Measurements from ENCODE around the gene SGSM1. TPM values are rescaled to one million over a fixed set of nuclear protein-coding genes. Genes with fewer than 3 reads are reported as not detected.

The SGSM1 gene
- total and polyA plus RNA-seq, 9 of the 15 experiments (the other 6 are each of a cell fraction or from before 2014, with no cell fraction given): not detected

DNA sequence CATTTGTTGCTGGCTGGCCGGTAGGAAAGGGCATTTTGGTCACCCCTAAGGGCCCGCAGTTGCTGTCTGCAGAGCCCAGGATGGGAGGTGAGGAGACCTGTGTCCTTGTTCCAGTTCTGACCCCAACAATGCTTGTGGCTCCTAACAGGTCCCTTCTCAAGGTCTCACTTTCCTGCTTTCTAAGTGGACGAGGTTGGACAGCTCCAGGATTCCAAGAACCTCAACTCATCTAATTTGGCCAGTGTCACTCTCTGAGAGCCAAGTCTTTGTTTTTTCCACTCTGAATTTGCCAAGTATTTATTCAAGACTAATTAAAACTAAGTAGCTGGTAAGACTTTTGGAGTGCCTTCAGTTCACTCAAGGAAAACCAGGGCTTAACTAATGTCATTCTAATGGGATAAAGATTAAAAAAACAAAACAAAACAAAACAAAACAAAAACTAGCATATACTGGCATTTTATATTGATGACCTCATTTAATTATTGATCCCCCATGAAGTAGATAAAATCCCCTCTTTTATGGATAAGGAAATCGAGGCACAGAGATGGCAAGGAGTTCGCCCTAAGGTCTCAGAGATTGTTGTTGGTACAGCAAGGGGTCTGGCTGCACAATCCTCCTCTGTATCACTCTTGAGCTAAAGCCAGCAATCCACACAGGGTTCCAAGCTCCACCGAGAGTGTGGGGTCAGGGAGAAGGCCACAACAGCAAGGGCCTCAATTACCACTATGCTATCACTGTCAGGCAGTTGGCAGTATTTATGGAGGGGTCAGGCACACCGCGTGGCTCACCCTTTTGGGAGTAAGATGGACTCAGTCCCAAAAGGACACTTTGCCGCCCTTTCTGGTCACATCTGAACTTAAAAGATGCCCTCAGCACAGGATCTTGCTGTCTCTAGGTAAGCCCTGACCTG is 8.1 kb downstream of the SGSM1 start:
- H3K9me3 ChIP-seq (replicated peaks; ENCODE audit: control insufficient read depth, insufficient read depth, low read depth, low read length): no peaks in the 10 kb centered on the region; the same call in 1 of the 2 replicates
- WGBS (ENCODE audit: insufficient coverage, low coverage, missing lambda C conversion rate): 0% methylated on average over 9 of the region's 9 CpGs
- DNase-seq (ENCODE audit: extremely low read depth in 1 of 4, low spot score in 3 of 4): no peak
- no peak overlapping the region for H3K4me3 ChIP-seq
- no peaks in the 10 kb centered on the region for H3K4me1 ChIP-seq (replicated peaks in 1 of 2; ENCODE audit: control insufficient read depth in 2 of 2, insufficient read depth in 2 of 2, low read length in 2 of 2)
- intact Hi-C loops (cut with micrococcal nuclease) (no loop called here), in situ Hi-C loops (cut with MboI) (no loop called here)
- ATAC-seq: no peak
- FAIRE-seq: no peak
- TF ChIP-seq PML (IDR thresholded peaks at IDR 0.05; ENCODE audit: low read length): no peak
- TF ChIP-seq, protein P1, sequence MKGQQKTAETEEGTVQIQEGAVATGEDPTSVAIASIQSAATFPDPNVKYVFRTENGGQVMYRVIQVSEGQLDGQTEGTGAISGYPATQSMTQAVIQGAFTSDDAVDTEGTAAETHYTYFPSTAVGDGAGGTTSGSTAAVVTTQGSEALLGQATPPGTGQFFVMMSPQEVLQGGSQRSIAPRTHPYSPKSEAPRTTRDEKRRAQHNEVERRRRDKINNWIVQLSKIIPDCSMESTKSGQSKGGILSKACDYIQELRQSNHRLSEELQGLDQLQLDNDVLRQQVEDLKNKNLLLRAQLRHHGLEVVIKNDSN (CRISPR knock-in tag; IDR thresholded peaks at IDR 0.05): no peak
- TF ChIP-seq, protein P2, sequence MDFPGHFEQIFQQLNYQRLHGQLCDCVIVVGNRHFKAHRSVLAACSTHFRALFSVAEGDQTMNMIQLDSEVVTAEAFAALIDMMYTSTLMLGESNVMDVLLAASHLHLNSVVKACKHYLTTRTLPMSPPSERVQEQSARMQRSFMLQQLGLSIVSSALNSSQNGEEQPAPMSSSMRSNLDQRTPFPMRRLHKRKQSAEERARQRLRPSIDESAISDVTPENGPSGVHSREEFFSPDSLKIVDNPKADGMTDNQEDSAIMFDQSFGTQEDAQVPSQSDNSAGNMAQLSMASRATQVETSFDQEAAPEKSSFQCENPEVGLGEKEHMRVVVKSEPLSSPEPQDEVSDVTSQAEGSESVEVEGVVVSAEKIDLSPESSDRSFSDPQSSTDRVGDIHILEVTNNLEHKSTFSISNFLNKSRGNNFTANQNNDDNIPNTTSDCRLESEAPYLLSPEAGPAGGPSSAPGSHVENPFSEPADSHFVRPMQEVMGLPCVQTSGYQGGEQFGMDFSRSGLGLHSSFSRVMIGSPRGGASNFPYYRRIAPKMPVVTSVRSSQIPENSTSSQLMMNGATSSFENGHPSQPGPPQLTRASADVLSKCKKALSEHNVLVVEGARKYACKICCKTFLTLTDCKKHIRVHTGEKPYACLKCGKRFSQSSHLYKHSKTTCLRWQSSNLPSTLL (IDR thresholded peaks at IDR 0.05): no peak
- no peak for TF ChIP-seq POLR2G (IDR thresholded peaks at IDR 0.05; ENCODE audit: low read depth, low read length)
- TF ChIP-seq, protein P3, sequence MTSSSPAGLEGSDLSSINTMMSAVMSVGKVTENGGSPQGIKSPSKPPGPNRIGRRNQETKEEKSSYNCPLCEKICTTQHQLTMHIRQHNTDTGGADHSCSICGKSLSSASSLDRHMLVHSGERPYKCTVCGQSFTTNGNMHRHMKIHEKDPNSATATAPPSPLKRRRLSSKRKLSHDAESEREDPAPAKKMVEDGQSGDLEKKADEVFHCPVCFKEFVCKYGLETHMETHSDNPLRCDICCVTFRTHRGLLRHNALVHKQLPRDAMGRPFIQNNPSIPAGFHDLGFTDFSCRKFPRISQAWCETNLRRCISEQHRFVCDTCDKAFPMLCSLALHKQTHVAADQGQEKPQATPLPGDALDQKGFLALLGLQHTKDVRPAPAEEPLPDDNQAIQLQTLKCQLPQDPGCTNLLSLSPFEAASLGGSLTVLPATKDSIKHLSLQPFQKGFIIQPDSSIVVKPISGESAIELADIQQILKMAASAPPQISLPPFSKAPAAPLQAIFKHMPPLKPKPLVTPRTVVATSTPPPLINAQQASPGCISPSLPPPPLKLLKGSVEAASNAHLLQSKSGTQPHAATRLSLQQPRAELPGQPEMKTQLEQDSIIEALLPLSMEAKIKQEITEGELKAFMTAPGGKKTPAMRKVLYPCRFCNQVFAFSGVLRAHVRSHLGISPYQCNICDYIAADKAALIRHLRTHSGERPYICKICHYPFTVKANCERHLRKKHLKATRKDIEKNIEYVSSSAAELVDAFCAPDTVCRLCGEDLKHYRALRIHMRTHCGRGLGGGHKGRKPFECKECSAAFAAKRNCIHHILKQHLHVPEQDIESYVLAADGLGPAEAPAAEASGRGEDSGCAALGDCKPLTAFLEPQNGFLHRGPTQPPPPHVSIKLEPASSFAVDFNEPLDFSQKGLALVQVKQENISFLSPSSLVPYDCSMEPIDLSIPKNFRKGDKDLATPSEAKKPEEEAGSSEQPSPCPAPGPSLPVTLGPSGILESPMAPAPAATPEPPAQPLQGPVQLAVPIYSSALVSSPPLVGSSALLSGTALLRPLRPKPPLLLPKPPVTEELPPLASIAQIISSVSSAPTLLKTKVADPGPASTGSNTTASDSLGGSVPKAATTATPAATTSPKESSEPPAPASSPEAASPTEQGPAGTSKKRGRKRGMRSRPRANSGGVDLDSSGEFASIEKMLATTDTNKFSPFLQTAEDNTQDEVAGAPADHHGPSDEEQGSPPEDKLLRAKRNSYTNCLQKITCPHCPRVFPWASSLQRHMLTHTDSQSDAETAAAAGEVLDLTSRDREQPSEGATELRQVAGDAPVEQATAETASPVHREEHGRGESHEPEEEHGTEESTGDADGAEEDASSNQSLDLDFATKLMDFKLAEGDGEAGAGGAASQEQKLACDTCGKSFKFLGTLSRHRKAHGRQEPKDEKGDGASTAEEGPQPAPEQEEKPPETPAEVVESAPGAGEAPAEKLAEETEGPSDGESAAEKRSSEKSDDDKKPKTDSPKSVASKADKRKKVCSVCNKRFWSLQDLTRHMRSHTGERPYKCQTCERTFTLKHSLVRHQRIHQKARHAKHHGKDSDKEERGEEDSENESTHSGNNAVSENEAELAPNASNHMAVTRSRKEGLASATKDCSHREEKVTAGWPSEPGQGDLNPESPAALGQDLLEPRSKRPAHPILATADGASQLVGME (CRISPR knock-in tag; IDR thresholded peaks at IDR 0.05): no peak
- TF ChIP-seq, protein P4, sequence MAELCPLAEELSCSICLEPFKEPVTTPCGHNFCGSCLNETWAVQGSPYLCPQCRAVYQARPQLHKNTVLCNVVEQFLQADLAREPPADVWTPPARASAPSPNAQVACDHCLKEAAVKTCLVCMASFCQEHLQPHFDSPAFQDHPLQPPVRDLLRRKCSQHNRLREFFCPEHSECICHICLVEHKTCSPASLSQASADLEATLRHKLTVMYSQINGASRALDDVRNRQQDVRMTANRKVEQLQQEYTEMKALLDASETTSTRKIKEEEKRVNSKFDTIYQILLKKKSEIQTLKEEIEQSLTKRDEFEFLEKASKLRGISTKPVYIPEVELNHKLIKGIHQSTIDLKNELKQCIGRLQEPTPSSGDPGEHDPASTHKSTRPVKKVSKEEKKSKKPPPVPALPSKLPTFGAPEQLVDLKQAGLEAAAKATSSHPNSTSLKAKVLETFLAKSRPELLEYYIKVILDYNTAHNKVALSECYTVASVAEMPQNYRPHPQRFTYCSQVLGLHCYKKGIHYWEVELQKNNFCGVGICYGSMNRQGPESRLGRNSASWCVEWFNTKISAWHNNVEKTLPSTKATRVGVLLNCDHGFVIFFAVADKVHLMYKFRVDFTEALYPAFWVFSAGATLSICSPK (IDR thresholded peaks at IDR 0.05; ENCODE audit: borderline replicate concordance): no peak
- no peak for TF ChIP-seq ZNF354B (CRISPR knock-in tag; IDR thresholded peaks at IDR 0.05)
- no peak overlapping the region for H3K9ac ChIP-seq (ENCODE audit: insufficient read depth in 1 of 2, low read depth in 2 of 2, low read length in 2 of 2)
- POLR2A ChIA-PET: no interaction called here
- no peak overlapping the region for H3K27ac ChIP-seq (ENCODE audit: extremely low read depth, low read depth, low read length)
- no peak overlapping the region for H2AFZ ChIP-seq (ENCODE audit: low read depth, low read length)
- no peaks in the 10 kb centered on the region for H3K79me2 ChIP-seq (ENCODE audit: control insufficient read depth, insufficient read depth, low read length)
- no TSS peak for BruUV-seq (replicated peaks)
- H3K27me3 ChIP-seq (ENCODE audit: control insufficient read depth in 2 of 2, insufficient read depth in 2 of 2, low read length in 2 of 2): peaks cover 0 to 10% of the 10 kb centered on the region in 2 experiments; a peak in 2 of 5 replicates
- CTCF ChIA-PET (ENCODE audit: low intra/inter-chr PET ratio): no interaction called here
- H3K36me3 ChIP-seq (ENCODE audit: control insufficient read depth, insufficient read depth, low read length): no peaks in the 10 kb centered on the region
- no peaks in the 10 kb centered on the region for H3K9me1 ChIP-seq (ENCODE audit: control insufficient read depth, insufficient read depth, low read length)
- no peaks in the 10 kb centered on the region for H4K20me1 ChIP-seq (replicated peaks; ENCODE audit: control insufficient read depth, insufficient read depth, low read length)
- H3K4me2 ChIP-seq (ENCODE audit: insufficient read depth, low read length): no peak overlapping the region
